ENCODE measurements around the gene SKAP2. TPM values are rescaled to one million over a fixed set of nuclear protein-coding genes. Genes with fewer than 3 reads are reported as not detected.

The SKAP2 gene
- total RNA-seq, 1 donor from 2014 or later = 25.5 TPM

GRCh38 chr7:26857506-26858240, 6.7 kb downstream of the SKAP2 start:
- peaks cover 5% of the 10 kb centered on the region for H3K36me3 Mint-ChIP-seq
- peak overlapping the region; percentile 96 for H3K27ac Mint-ChIP-seq

DNA sequence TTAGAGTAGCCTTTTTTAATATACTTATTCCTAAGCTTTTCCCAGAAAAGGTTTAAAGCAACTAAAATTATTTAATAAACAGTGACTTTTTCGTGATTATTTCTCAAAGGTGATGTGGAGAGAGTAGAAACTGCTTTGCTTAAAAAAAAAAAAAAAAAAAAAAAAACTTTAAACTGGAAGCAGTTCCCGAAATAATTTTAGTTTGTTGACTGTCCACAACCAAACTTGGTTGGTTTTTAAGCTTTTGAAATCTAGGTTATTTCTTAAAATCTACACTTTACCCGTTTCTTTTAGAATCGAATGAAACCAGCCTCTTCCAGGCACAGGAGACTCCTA, 7.3 kb downstream of the SKAP2 start:
- H3K9me3 Mint-ChIP-seq = no peaks in the 10 kb centered on the region
- peak overlapping the region; percentile 92 for H3K4me3 Mint-ChIP-seq
- TF ChIP-seq, protein P1, sequence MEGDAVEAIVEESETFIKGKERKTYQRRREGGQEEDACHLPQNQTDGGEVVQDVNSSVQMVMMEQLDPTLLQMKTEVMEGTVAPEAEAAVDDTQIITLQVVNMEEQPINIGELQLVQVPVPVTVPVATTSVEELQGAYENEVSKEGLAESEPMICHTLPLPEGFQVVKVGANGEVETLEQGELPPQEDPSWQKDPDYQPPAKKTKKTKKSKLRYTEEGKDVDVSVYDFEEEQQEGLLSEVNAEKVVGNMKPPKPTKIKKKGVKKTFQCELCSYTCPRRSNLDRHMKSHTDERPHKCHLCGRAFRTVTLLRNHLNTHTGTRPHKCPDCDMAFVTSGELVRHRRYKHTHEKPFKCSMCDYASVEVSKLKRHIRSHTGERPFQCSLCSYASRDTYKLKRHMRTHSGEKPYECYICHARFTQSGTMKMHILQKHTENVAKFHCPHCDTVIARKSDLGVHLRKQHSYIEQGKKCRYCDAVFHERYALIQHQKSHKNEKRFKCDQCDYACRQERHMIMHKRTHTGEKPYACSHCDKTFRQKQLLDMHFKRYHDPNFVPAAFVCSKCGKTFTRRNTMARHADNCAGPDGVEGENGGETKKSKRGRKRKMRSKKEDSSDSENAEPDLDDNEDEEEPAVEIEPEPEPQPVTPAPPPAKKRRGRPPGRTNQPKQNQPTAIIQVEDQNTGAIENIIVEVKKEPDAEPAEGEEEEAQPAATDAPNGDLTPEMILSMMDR (conservative IDR thresholded peaks at IDR 0.05) = no peak
- peak overlapping the region; percentile 96 for H3K27ac Mint-ChIP-seq
- DNase-seq (ENCODE audit: extremely low spot score, unreplicated experiment) = no peak
- peaks cover 40% of the 10 kb centered on the region for H3K4me1 Mint-ChIP-seq (ENCODE audit: unreplicated experiment)
- peaks cover 3% of the 10 kb centered on the region for H3K27me3 Mint-ChIP-seq
- peaks cover 5% of the 10 kb centered on the region for H3K36me3 Mint-ChIP-seq

More at GRCh38 chr7:26857506-26858240, 6.7 kb downstream of the SKAP2 start:
- TF ChIP-seq, protein P1 (conservative IDR thresholded peaks at IDR 0.05) = no peak
- Mint-ChIP-seq H3K4me1 (ENCODE audit: unreplicated experiment) (peaks cover 40% of the 10 kb centered on the region), H3K27me3 (peaks cover 3% of the 10 kb centered on the region), H3K4me3 (peak overlapping the region; percentile 92), H3K9me3 (no peaks in the 10 kb centered on the region)
- peak; percentile 71 for DNase-seq (ENCODE audit: extremely low spot score, unreplicated experiment)

DNA sequence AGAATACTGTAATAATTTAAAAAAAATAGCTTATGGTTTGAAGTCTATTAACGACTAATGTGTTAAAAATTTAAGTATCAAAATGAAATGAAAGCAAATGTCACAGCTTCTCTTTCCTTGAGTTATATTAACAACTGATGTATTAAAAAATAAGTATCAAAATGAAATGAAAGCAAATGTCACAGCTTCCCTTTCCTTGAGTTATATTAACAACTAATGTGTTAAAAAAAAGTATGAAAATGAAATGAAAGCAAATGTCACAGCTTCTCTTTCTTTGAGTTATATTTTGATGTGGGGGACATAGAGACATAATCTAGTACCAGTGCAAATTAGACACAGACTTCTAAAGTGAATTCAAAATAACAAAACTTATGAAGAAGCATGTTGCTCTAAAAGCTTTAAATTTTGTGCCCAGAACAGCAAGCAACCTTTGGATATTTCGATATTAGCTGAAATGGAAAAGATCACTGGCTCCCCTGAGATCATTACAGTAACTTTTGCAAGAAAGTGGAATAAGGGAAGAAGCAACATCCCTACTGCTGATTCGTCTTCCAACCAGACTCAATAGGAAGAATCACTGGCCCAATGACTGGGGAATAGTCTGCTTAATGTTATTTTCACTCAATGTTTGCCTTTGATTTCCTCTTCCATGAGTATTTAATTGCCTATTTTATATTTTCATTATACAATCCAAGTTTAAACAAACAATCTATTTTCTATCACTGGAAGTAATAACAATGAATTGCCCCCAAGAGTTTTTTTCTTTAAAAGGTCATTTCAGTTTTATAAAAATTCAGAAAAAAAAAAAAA, 8.0 kb downstream of the SKAP2 start:
- TF ChIP-seq, protein P1 (conservative IDR thresholded peaks at IDR 0.05) = no peak
- peaks cover 3% of the 10 kb centered on the region for H3K27me3 Mint-ChIP-seq
- H3K36me3 Mint-ChIP-seq = peaks cover 5% of the 10 kb centered on the region
- no peaks in the 10 kb centered on the region for H3K9me3 Mint-ChIP-seq
- peaks cover 40% of the 10 kb centered on the region for H3K4me1 Mint-ChIP-seq (ENCODE audit: unreplicated experiment)
- DNase-seq (ENCODE audit: extremely low spot score, unreplicated experiment) = no peak
- peak overlapping the region; percentile 92 for H3K4me3 Mint-ChIP-seq
- H3K27ac Mint-ChIP-seq = peak overlapping the region; percentile 96

GRCh38 chr7:26854876-26855855, 9.2 kb downstream of the SKAP2 start:
- Mint-ChIP-seq H3K4me1 (ENCODE audit: unreplicated experiment) (peaks cover 40% of the 10 kb centered on the region), H3K4me3 (peak overlapping the region; percentile 20), H3K9me3 (no peaks in the 10 kb centered on the region), H3K27ac (peak overlapping the region; percentile 55), H3K27me3 (peaks cover 3% of the 10 kb centered on the region), H3K36me3 (peaks cover 13% of the 10 kb centered on the region)
- TF ChIP-seq, protein P1 (conservative IDR thresholded peaks at IDR 0.05) = no peak
- DNase-seq (ENCODE audit: extremely low spot score, unreplicated experiment) = no peak

DNA sequence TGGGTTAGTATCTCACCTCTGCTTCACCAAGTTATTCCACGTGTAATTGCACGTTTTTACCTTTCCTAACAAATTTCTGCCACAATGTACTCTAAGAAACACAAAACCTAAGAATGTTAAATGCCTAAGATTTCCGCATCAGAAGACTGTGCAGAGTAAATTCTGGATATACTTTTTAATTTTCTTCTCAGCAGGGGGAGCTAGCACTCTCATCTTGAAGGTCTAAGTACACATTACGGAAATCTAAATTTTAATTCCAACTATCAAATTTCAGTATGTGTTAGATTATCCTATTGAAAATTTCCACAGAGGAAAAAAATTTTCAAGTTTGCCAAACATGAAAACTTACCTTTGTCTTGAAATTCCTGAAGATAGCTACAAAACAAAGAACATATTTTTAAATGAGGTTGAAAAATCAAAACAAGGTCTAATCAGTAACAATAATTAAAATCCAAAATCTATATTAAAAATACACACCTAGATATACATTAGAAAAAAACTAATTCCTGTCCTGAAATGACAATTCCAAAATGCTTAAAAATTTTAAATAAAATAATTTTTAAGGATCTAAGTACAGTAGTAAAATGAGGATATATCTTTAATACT, 10.5 kb downstream of the SKAP2 start:
- Mint-ChIP-seq H3K36me3 (peaks cover 18% of the 10 kb centered on the region), H3K4me1 (ENCODE audit: unreplicated experiment) (peaks cover 35% of the 10 kb centered on the region), H3K27me3 (peaks cover 3% of the 10 kb centered on the region), H3K27ac (peak overlapping the region; percentile 3), H3K9me3 (no peaks in the 10 kb centered on the region), H3K4me3 (peak overlapping the region; percentile 23)
- no peak for DNase-seq (ENCODE audit: extremely low spot score, unreplicated experiment)
- TF ChIP-seq, protein P1 (conservative IDR thresholded peaks at IDR 0.05) = peak; percentile 78

Data from type B pancreatic cell (in vitro differentiated cells).